NCI-H69 (cell line): Measurements from ENCODE around the gene ZNF605.
"Not testable (repeated sequence)": the region's sequence is repeated elsewhere in the genome, so short reads cannot be mapped to it uniquely, and the experiment has no call there.

ENCODE experiments used
- DNase-seq: peaks from one replicate; lab custom pipeline; 2025; lab: John Stamatoyannopoulos, UW

Gene ZNF605

GRCh38 chr12:132904718-132905328 is 51.3 kb downstream of the ZNF605 start:
- no peak for DNase-seq

GRCh38 chr12:132899033-132899432 is 57.1 kb downstream of the ZNF605 start:
- DNase-seq: no peak

- DNase-seq: no peak
Observed at GRCh38 chr12:132888852-132889251, 67.3 kb downstream of the ZNF605 start.

GRCh38 chr12:132887513-132888351 is 68.4 kb downstream of the ZNF605 start, which contains the start of gene CHFR:
Gene CHFR (minus strand): TSS chr12:132887605. CDS start chr12:132887328, 277 bp downstream.
- DNase-seq: peak; percentile 99

GRCh38 chr12:132886529-132887477 is 69.3 kb downstream of the ZNF605 start:
- DNase-seq: peak; percentile 78

- DNase-seq: no peak
Observed at GRCh38 chr12:132881818-132882217, 74.3 kb downstream of the ZNF605 start.

GRCh38 chr12:132874620-132875019 is 81.5 kb downstream of the ZNF605 start:
- DNase-seq: not testable (repeated sequence)

- DNase-seq: no peak
Observed at GRCh38 chr12:132874175-132874574, 81.9 kb downstream of the ZNF605 start.

GRCh38 chr12:132873724-132874123 is 82.4 kb downstream of the ZNF605 start:
- no peak for DNase-seq

GRCh38 chr12:132872975-132873421 is 83.1 kb downstream of the ZNF605 start:
- no peak for DNase-seq

GRCh38 chr12:132872073-132872855 is 83.8 kb downstream of the ZNF605 start:
- no peak for DNase-seq

- DNase-seq: no peak
Observed at GRCh38 chr12:132869551-132869950, 86.6 kb downstream of the ZNF605 start.
